Adipocyte (in vitro differentiated cells): Measurements from ENCODE around the gene DPYD.
A peak's percentile ranks its signal among the peaks of the same experiment; 100 is the strongest.

ENCODE experiments used
- DNase-seq: peaks from one replicate; pipeline ENCODE4 v3.0.0-alpha.2; 2015; ENCODE audit warnings: low read depth
- H3K27me3 ChIP-seq: replicated peaks from 2 replicates; pipeline ENCODE4 v1.7.0; 2013; ENCODE audit warnings: mild to moderate bottlenecking, low read length, moderate library complexity; ENCODE audit not compliant: control insufficient read depth, insufficient read depth
- H3K36me3 ChIP-seq: 2 replicates; pipeline ENCODE4 v1.7.0; 2013; ENCODE audit warnings: low read length, mild to moderate bottlenecking, moderate library complexity; ENCODE audit not compliant: control insufficient read depth, insufficient read depth, severe bottlenecking
- H3K4me1 ChIP-seq: 2 replicates; pipeline ENCODE4 v1.7.0; 2013; ENCODE audit warnings: mild to moderate bottlenecking, low read length, moderate library complexity; ENCODE audit not compliant: control insufficient read depth, insufficient read depth
- H3K4me3 ChIP-seq: 2 replicates; pipeline ENCODE4 v1.7.0; 2013; ENCODE audit warnings: mild to moderate bottlenecking, low read length, moderate library complexity
- H3K9ac ChIP-seq: 2 replicates; pipeline ENCODE4 v1.7.0; 2013; ENCODE audit warnings: mild to moderate bottlenecking, low read length, moderate library complexity
- H3K9me3 ChIP-seq: 2 replicates; pipeline ENCODE4 v1.7.0; 2013; ENCODE audit warnings: mild to moderate bottlenecking, low read length, moderate library complexity; ENCODE audit not compliant: control insufficient read depth

Gene DPYD

GRCh38 chr1:97781762-97782337, 139.0 kb downstream of the DPYD start:
- no peaks in the 10 kb centered on the region for H3K27me3 ChIP-seq
- H3K36me3 ChIP-seq = peaks cover 6% of the 10 kb centered on the region
- H3K9me3 ChIP-seq = no peaks in the 10 kb centered on the region
- no peak overlapping the region for H3K4me3 ChIP-seq
- peaks cover 9% of the 10 kb centered on the region for H3K4me1 ChIP-seq
- DNase-seq = no peak
- no peak overlapping the region for H3K9ac ChIP-seq

GRCh38 chr1:97780884-97781283, 139.9 kb downstream of the DPYD start:
- Histone ChIP-seq H3K9me3 (no peaks in the 10 kb centered on the region), H3K36me3 (peaks cover 7% of the 10 kb centered on the region), H3K4me1 (peaks cover 3% of the 10 kb centered on the region), H3K4me3 (no peak overlapping the region), H3K27me3 (no peaks in the 10 kb centered on the region), H3K9ac (no peak overlapping the region)
- no peak for DNase-seq

- H3K4me3 ChIP-seq = no peak overlapping the region
- H3K27me3 ChIP-seq = no peaks in the 10 kb centered on the region
- no peak overlapping the region for H3K9ac ChIP-seq
- H3K36me3 ChIP-seq = peaks cover 11% of the 10 kb centered on the region
- no peaks in the 10 kb centered on the region for H3K4me1 ChIP-seq
- no peaks in the 10 kb centered on the region for H3K9me3 ChIP-seq
- peak; percentile 33 for DNase-seq
These were observed 142.1 kb downstream of the DPYD start for GRCh38 chr1:97778718-97779117.

- Histone ChIP-seq H3K27me3 (no peaks in the 10 kb centered on the region), H3K36me3 (no peaks in the 10 kb centered on the region)
- DNase-seq = peak; percentile 20
These were observed 150.5 kb downstream of the DPYD start for GRCh38 chr1:97770376-97770775.

GRCh38 chr1:97767381-97767780, 153.5 kb downstream of the DPYD start:
- Histone ChIP-seq H3K36me3 (no peaks in the 10 kb centered on the region), H3K27me3 (no peaks in the 10 kb centered on the region), H3K9me3 (peaks cover 3% of the 10 kb centered on the region), H3K4me3 (no peak overlapping the region), H3K9ac (no peak overlapping the region), H3K4me1 (peaks cover 16% of the 10 kb centered on the region)
- no peak for DNase-seq

More at GRCh38 chr1:97770376-97770775, 150.5 kb downstream of the DPYD start:
- Histone ChIP-seq H3K4me3 (no peak overlapping the region), H3K9ac (no peak overlapping the region), H3K9me3 (no peaks in the 10 kb centered on the region), H3K4me1 (peaks cover 16% of the 10 kb centered on the region)

GRCh38 chr1:97764991-97765390, 155.8 kb downstream of the DPYD start:
- Histone ChIP-seq H3K36me3 (no peaks in the 10 kb centered on the region), H3K4me1 (peaks cover 11% of the 10 kb centered on the region)

GRCh38 chr1:97761637-97762036, 159.2 kb downstream of the DPYD start:
- no peak for DNase-seq
- Histone ChIP-seq H3K4me1 (peaks cover 18% of the 10 kb centered on the region), H3K9ac (no peak overlapping the region), H3K27me3 (no peaks in the 10 kb centered on the region), H3K9me3 (peaks cover 12% of the 10 kb centered on the region), H3K36me3 (no peaks in the 10 kb centered on the region), H3K4me3 (no peak overlapping the region)

More at GRCh38 chr1:97764991-97765390, 155.8 kb downstream of the DPYD start:
- H3K9ac ChIP-seq = no peak overlapping the region
- peaks cover 12% of the 10 kb centered on the region for H3K9me3 ChIP-seq
- H3K27me3 ChIP-seq = no peaks in the 10 kb centered on the region
- no peak overlapping the region for H3K4me3 ChIP-seq
- DNase-seq = no peak

- no peaks in the 10 kb centered on the region for H3K27me3 ChIP-seq
- no peak for DNase-seq
- peaks cover 12% of the 10 kb centered on the region for H3K9me3 ChIP-seq
- H3K36me3 ChIP-seq = no peaks in the 10 kb centered on the region
- H3K9ac ChIP-seq = no peak overlapping the region
- peak overlapping the region; percentile 2 for H3K4me3 ChIP-seq
- peaks cover 18% of the 10 kb centered on the region for H3K4me1 ChIP-seq
These were observed 161.8 kb downstream of the DPYD start for GRCh38 chr1:97759078-97759477.

- no peaks in the 10 kb centered on the region for H3K27me3 ChIP-seq
These were observed 162.2 kb downstream of the DPYD start for GRCh38 chr1:97758541-97759057.

GRCh38 chr1:97745912-97746311, 174.9 kb downstream of the DPYD start:
- H3K9me3 ChIP-seq = no peaks in the 10 kb centered on the region
- H3K27me3 ChIP-seq = no peaks in the 10 kb centered on the region
- H3K9ac ChIP-seq = no peak overlapping the region
- H3K4me1 ChIP-seq = peaks cover 8% of the 10 kb centered on the region
- no peaks in the 10 kb centered on the region for H3K36me3 ChIP-seq
- peak; percentile 22 for DNase-seq
- no peak overlapping the region for H3K4me3 ChIP-seq

More at GRCh38 chr1:97758541-97759057, 162.2 kb downstream of the DPYD start:
- Histone ChIP-seq H3K4me3 (peak overlapping the region; percentile 2), H3K4me1 (peaks cover 18% of the 10 kb centered on the region), H3K36me3 (no peaks in the 10 kb centered on the region), H3K9ac (no peak overlapping the region), H3K9me3 (peaks cover 12% of the 10 kb centered on the region)
- DNase-seq = peak; percentile 25

GRCh38 chr1:97744977-97745376, 175.9 kb downstream of the DPYD start:
- no peaks in the 10 kb centered on the region for H3K36me3 ChIP-seq
- no peak overlapping the region for H3K4me3 ChIP-seq
- DNase-seq = no peak
- no peaks in the 10 kb centered on the region for H3K9me3 ChIP-seq
- H3K9ac ChIP-seq = no peak overlapping the region
- H3K4me1 ChIP-seq = peaks cover 12% of the 10 kb centered on the region
- no peaks in the 10 kb centered on the region for H3K27me3 ChIP-seq

- Histone ChIP-seq H3K27me3 (no peaks in the 10 kb centered on the region), H3K4me1 (peaks cover 18% of the 10 kb centered on the region), H3K9me3 (no peaks in the 10 kb centered on the region), H3K4me3 (no peak overlapping the region), H3K36me3 (no peaks in the 10 kb centered on the region), H3K9ac (no peak overlapping the region)
- no peak for DNase-seq
These were observed 177.7 kb downstream of the DPYD start for GRCh38 chr1:97743129-97743528.
